GM21515 (cell line): Measurements from ENCODE around the gene RAET1E.
"Not testable (repeated sequence)": the region's sequence is repeated elsewhere in the genome, so short reads cannot be mapped to it uniquely, and the experiment has no call there.

Experiments
- ATAC-seq: cut with Tn5 transposase; IDR thresholded peaks from one replicate; pipeline ENCODE4 v1.9.1; 2021; ENCODE audit not compliant: unreplicated experiment

The RAET1E gene

DNA sequence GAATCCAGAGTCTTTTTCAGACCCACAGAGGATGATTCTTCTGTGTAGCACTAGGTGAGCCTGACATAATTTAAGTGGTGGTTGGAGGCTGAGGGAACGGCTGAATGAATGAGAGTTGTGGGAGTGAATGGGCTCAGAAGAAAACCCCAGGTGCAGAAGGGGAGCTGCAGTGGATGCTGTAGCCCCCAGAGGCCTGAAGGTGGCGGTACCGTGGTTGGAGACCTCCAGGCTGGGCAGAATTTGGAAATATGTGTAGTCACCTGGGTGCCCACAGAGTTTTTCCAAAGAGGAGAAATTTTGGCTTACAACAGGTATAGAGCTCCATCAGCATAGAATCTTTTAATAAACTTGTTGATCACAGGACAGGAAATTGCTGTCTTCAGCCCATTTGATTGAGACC is 31.5 kb upstream of the RAET1E start:
- ATAC-seq: no peak

DNA sequence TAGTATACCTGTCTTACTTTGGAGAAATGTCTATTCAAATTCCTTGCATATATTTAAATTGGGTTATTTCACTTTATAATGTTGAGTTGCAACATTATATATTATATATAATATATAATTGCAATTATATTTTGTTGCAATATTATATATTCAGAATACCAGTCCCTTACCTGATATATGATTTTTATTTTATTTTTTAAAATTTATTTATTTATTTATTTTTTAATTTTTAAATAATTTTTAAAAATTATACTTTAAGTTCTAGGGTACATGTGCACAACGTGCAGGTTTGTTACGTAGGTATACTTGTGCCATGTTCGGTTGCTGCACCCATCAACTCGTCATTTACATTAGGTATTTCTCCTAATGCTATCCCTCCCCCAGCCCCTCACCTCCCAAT is 29.1 kb upstream of the RAET1E start:
- ATAC-seq: not testable (repeated sequence)

DNA sequence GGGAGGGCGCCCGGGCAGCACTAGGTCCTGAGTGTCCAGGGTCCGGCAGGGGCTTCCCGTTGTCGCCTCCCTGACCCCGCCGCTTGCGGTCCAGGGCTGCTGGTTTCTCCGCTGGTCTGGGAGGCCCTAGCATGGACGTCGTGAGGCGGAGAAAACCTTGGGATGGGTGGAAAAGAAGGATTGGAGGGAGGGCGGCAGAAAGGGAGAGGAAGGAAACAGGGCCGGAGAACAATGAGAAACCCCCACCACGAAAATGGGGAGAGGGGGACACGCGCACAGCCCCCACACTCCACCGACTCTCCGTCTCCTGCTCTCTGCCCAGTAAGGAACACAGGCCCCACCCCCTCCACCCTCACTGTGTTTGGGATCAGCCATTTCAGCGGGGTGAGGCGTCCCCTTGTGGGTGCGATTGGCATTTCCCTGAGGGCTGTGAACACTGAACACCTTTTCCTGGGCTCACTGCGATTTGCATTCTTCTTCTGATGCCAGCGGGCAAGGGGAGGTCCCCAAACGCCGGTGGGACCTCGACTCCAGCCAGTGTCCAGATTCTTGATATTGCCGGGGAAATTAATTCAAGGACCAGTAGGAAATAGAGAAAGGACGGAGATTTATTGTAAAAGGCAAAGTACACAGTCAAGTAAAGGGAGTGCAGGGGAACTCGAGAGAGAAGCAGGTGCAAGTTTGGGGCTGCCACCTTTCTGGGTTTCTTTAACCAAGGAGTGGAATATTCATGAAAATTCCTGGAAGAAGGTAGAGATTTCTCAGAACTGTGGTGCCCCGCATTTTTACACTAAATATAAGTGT is 28.3 kb upstream of the RAET1E start:
- ATAC-seq: no peak

DNA sequence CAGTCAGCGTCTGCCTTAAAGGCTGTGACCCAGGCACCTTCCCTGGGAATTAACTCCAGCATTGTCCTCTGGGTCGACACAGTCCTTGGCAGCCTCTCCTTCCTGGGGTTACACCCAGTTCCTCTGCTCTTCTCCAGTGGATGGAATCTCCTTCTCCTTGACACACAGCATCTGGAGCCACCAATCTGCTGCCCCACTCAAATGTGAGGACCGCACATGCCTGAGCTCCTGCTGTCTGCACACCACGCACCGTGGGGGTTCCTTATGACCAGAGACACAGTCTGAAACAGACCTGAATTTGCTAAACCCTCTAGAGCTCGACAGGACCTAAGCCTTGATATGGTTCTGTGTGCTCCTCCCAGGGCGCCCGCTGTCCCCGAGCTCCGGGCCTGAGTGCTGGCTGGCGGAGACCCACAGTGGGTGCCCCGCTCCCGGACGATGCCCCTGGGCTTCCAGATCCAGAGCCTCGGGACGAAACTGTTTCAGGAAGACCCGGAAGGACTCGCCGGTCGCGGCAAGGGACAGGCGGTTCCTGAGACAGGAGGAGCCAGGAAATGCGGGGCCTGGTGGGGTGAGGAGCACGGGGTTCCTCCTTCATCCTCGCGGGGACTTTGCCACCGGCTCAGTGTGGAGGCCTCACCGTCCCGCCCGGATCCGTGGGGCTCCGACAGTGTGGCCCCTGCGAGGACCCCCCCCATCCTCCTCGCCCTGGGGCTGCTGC is 27.5 kb upstream of the RAET1E start:
- ATAC-seq: no peak

DNA sequence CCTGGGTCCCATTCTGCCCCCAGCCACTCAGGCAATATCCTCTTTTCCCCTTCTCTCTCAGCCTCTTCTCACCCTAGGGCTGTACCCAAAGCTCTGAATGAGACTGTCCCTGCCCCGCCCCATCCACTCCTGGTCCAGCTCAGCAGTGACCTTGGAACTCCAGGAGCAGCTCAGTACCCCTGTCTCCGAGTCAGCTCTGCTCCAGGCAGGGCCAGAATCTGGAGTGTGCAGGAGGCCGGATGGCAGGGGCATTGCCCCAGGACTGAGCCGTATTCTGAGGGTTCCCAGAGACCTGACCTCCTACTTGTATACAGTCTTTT is 27.0 kb upstream of the RAET1E start:
- no peak for ATAC-seq

DNA sequence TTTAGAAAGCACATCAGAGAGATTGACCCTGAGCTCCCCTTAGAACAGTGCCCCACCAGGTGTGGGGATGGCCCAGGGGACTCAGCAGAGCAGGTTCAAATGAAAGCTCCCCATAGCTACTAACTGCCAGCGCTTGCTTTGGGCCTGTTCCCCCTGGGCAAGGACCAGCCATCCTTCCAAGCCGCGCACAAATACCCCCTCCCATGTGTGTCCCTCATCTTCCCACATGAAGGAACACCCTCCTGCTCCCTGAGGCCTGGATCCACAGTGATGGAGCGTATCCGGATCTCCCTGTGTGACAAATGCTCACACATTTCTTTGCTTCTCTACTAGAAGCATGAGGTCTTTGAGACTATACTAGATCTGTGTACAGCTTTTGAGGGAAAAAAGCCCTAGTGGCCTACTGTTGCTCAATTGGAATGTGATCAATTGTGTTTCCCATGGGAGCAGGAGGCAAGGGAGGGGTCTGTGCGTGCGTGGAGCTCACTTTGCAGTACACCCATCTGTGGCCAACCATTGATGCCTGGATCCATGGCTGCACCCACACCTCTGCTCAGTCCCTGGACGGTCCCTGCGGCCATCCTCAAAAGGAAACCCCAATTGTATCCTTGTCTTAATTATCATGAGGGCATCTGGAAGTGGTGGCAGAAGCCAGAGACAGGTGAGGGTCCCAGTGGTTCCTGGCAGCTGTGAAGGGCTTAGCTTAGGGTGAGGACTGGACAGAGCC is 26.5 kb upstream of the RAET1E start:
- ATAC-seq: no peak

DNA sequence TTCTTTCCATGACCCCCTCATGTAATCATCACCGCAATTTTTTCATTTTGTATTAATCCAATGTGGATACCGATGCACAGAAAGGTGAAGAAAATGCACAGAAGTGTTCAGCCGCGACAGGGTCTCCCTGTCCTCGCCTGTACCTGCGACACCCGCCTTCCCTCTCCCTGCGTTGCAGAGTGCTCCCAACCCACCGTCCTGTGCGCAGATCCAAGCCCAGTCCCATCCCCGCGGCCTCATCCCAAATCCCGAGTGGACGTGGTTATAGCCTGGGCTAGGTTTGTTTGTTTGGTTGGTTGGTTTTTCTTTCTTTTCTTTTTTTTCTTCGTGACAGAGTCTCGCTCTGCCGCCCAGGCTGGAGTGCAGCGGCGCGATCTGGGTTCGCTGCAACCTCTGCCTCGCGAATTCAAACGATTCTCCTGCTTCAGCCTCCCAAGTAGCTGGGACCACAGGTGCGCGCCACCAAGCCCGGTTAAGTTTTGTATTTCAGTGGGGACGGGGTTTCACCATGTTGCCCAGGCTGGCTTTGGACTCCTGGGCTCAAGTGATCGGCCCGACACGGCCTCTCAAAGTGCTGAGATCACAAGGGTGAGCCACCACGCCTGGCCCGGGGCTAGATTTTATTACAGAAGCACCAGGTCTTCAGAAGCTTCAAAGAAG is 25.5 kb upstream of the RAET1E start:
- no peak for ATAC-seq

DNA sequence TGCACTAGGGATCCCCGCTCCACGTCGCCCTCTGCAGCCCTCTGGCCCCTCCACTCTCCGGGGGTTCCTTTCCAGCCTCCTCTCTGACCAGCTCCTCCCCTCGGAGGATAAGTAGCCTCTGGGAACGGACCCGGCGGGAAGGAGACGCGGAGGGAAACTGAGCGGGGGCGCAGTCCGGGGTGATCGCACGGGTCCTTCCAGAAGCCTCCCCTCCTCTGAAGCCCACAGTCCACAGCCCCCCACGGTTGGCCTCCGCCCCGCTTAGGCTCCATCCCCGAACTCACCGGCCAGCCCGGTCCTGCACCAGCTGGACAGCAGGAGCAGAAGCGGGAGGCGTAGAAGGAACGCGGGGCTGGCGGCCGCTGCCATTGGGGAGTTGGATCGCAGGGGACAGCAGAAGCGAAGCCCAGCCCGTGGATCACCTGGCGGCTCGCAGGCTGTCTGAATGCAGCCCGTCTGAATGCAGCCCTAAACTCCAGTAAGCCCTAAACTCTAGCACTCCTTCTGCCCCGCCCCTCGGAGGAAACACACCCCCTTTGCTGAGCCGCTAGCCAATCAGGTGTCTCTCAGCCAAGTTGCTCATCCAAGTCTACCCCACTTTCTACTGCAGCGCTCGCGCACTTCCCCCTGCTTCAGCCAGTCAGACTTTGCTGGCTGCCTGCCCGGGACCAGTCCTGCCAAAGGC is 24.9 kb upstream of the RAET1E start, which contains the start of gene RAET1G:
RAET1G (minus strand) TSS at position 480 of the 685 bp plus-strand sequence; CDS start at position 369, 111 bp downstream.
- no peak for ATAC-seq

DNA sequence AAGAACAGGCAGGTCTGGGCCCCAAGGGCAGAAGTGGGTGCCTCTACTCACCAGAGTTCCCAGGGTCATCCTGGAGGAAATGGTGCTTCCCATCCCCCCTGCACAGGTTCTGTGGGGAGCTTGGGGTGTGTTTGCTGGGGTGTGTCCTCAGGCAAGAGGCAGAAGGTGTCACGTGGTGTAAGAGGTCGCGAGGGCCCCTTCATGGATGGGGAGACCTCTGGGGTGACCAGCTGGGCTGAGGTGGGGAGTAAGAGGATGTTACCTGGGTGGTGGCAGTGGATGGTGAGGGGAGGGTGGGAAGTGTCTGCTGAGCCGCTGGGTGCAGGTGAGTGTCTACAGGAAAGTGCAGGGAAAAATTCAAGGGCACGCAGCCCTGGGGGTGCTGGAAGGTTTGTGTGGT is 24.2 kb upstream of the RAET1E start:
- not testable (repeated sequence) for ATAC-seq

DNA sequence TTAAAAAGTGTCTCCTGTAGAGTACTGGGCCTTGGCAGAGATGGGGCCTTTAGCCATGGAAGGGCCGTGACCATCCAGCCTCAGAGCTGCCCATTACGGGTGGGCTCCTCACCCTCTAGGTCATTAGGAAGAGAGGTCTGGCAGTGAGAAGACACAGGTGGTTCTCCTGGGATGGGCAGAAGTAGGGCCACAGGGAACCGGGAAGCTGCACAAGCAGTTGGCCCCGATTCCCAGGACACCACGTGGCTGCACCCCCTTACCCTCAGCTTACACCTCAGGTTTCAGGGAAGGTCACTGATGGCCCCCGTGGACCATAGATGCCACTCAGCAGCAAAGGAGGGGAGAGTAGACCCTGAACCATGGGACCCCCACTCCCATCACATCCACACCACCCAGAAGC is 23.4 kb upstream of the RAET1E start:
- ATAC-seq: no peak

DNA sequence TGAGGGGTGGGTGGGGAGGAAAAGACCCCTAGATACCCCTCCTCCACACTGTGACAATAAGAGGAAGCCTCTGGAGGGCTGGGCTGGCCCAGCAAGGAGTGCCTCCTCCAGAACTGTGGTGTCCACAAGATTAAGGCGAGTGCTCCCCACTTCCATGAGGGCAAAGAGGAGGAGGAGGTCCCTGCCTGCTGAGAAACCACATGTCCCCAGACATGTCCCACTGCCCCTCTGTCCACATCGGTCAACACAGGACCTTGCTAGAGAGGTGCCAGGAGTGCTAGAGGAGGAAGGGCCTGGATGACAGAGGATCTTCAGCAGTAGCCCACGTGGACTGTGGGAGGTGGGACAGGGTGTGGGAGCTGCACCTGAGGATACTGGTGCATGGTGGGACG is 21.9 kb upstream of the RAET1E start:
- ATAC-seq: no peak

DNA sequence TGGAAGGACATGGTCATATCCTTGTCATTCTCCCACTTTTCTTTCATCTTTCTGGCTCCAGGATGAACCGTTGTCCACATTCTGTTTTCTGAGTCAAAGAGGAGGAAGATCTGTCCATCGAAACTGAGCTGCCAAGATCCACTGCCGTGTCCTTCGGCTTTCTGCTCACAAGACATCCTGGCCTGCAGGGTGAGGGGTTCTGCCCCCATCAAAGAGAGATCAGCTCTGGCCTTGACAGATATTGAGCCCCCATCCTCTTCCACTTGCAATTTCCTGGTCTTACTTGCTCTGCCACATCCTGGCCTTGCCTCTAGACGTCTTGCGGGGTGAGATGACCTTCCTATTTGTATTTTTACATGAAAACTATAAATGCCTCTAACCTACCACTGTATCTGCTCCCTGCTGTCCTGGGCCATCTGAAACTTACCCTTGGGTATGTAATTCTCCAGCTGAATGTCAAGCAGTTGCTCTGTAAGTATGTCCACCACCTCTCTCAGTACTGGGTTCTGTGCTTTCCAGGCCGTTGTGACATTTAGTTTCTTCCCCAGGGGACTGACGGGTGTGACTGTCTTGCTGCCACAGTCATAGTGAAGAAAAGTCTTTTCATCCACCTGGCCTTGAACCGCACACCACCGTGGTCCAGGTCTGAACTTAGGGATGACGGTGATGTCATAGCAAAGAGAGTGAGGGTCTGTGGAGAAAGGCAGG is 21.4 kb upstream of the RAET1E start:
- ATAC-seq: not testable (repeated sequence)

DNA sequence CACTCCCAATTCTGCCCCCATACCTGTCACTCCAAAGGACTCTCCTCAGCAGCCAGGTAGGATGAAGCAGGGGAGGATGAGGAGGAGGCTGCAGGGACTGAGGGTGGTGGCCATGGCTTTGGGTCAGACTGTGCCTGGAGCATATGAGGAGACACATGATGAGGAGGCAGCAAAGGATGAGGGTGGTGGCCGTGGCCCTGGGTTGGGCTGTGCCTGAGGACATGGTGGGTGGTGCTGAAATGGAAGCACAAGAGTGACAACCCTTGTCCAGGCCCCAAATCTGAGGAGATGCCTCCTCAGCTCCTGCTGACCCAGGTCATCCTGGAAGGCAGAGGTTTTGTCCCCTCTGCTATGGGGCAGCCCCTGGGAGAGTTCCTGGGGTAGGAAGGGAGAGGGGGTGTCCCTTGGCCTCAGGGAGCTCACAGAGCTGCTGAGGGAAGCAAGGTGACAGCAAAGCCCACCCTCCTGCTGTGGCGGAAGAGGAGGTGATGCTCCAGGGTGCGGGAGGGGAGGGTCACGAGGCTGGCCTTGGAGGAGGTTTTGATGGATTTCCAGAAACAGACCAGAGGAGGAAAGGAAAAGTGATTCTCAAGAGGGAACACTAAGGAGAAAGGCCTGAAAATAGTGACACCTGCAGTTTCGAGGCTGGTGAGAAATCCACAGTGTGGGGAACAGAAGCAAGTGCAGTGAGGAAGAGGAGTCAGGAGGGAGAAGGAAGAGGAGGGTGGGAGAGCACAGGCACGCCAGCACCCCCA is 20.4 kb upstream of the RAET1E start:
- no peak for ATAC-seq

DNA sequence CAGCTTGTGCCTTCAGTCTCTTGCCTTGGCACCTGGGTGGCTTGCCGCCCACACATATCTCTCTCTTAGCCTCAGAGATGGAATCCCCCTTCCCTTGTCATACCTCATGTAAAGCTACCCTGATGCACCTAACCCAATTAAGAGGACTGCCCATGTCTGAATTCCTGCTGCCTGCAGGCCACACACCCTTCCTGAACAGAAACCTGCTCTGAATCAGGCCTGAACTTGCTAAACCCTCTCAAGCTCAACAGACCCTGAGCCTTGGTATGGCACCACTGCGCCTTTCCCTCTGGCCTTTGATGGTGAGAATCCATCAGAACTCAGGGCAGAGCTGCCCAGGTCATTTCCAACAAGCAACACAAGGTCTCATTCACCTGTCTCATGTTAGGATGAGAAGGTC is 19.8 kb upstream of the RAET1E start:
- no peak for ATAC-seq

DNA sequence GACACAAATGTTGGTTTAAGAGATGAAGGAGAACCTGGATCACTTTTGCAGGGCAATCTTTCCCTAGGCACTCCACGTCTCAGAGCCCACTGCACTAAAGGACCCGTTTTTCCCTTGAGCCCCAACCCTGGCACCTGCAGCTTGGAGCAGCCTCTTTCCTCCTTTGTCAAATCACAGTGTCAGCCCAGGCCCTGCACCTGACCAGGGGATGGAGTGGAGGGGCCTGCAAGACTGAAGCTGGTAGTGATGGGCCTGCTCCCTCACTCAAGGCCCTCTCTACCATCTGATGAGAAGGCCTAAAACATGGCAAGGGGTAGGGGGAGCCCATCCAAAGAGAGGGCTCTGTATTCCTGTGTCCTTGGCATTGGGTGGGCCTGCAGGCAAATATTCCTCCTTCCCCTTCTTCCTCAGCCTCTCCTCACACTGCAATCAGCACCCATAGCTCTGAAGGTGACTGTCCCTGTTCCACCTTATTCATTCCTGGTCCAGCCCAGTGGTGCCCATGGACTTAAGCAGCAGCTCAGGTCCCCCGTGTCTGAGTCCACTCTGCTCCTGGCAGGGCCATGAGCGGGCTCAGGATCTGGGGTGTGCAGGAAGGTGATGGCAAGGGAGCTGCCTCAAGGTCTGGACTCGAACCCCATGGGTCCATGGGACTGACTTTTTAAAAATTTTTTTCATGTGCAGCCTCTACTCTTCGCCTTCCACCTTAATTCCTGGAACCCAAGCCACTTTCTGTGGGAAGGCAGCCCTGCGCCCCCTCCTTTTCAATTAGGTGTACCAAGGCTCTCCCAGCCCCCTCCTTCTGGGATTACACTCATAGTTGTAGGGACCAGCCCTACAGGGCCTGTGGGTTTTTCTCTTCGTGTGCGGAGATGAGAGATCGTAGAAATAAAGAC is 18.3 kb upstream of the RAET1E start:
- no peak for ATAC-seq

DNA sequence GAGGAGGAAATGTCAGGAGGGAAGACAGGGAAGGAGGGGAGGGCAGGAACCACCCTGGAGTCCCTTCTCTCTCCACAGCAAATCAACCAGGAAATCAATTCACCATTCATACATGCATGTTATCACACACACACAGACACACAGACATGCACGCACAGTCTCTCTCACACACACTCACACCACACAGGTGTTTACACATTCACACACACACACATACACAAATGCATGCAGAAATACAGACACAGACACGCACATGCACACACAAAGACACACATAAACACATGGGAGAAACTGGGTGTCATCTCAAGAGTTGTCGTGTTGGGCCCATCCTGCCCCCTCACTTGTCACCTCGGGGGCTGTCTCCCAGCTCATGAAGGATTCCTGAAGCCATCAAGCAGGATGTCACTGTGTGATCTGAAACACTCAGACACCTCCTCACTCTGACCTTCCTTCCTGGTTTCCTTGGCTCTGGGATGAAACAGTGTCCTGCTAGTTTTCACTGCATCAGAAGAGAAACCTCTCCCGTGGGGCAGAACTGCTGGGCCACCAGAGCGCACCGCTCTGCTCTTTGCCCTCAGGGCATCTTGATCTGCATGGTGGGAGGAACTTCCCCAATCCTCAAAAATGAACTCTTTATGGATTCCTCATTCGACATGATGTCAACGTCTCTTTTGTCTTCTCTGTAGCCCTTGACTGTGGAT is 15.8 kb upstream of the RAET1E start:
- ATAC-seq: no peak

DNA sequence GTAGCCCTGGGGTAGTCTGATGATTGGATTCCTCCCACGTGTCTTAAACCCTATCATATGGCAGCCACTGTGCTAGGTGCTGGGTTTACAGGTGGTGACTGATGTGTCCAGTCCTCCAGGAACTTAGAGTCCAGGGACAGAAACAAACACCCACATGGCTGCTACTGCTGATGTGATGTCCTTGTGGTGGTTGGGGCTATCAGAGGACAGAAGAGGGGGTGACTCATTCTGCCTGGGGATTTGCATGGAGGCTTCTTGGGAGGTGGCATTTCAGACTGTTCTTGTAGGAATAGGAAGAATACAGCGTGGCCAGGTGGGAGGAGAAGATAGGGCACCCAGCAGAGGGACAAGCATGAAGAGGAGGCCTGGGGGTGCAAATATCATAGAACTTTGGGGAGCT is 15.2 kb upstream of the RAET1E start:
- ATAC-seq: no peak

DNA sequence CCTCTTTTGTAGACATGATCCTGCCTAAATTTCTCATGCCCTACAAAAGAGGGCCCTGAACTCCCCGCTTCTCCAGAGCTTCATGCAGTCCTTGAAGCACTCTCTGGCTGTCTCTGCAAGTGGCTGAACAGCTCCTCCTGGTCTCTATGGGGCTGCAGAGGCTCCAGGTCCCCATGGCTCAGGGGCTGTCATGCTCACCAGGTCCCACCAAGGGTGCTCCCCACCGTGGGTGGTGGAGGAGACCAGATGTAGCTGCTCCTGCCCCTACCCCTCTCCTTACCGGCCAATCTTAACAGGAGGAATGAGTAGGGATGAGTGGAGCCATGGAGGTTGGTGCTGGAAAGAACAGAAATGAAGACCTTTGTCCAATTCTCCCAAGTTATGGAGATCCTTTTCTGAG is 14.8 kb upstream of the RAET1E start:
- not testable (repeated sequence) for ATAC-seq
